SKM-1 treated with dmso at 0.1 percent for 144 hours (cell line): ENCODE results near the gene LYL1.
A peak's percentile ranks its signal among the peaks of the same experiment; 100 is the strongest.

Experiments used
- DNase-seq: peaks from one replicate; lab custom pipeline; 2025; ENCODE audit not compliant: unreplicated experiment; lab: John Stamatoyannopoulos, UW

Gene LYL1

GRCh38 chr19:13130886-13131490 is 28.3 kb upstream of the LYL1 start:
- DNase-seq = no peak

- DNase-seq = no peak
These were observed 26.7 kb upstream of the LYL1 start for GRCh38 chr19:13129384-13129783.

- DNase-seq = no peak
These were observed 25.9 kb upstream of the LYL1 start for GRCh38 chr19:13128583-13128982.

- no peak for DNase-seq
These were observed 25.3 kb upstream of the LYL1 start for GRCh38 chr19:13127811-13128575.

- DNase-seq = no peak
These were observed 24.4 kb upstream of the LYL1 start for GRCh38 chr19:13127051-13127450.

GRCh38 chr19:13122980-13123957 is 20.6 kb upstream of the LYL1 start:
- no peak for DNase-seq

GRCh38 chr19:13122275-13122878 is 19.7 kb upstream of the LYL1 start:
- no peak for DNase-seq

- DNase-seq = no peak
These were observed 19.1 kb upstream of the LYL1 start for GRCh38 chr19:13121551-13122274.

GRCh38 chr19:13120817-13121216 is 18.2 kb upstream of the LYL1 start:
- DNase-seq = no peak

GRCh38 chr19:13120031-13120430 is 17.4 kb upstream of the LYL1 start:
- DNase-seq = no peak

- no peak for DNase-seq
These were observed 17.0 kb upstream of the LYL1 start for GRCh38 chr19:13119627-13120026.

GRCh38 chr19:13118424-13119193 is 16.0 kb upstream of the LYL1 start:
- no peak for DNase-seq

GRCh38 chr19:13117772-13118423 is 15.2 kb upstream of the LYL1 start, which contains the start of gene NACC1:
NACC1 (plus strand) TSS chr19:13118264; CDS start chr19:13135208, 16,944 bp downstream.
- peak; percentile 92 for DNase-seq

GRCh38 chr19:13117176-13117771 is 14.6 kb upstream of the LYL1 start:
- DNase-seq = no peak

GRCh38 chr19:13116282-13117175 is 13.9 kb upstream of the LYL1 start, which contains the start of gene TRMT1:
TRMT1 (minus strand) TSS chr19:13116740; CDS start chr19:13116399, 341 bp downstream.
- DNase-seq = peak; percentile 88

GRCh38 chr19:13115936-13116281 is 13.3 kb upstream of the LYL1 start:
- no peak for DNase-seq

GRCh38 chr19:13112555-13112954 is 9.9 kb upstream of the LYL1 start:
- DNase-seq = no peak
